IPS-18c (cell line): ENCODE measurements around the gene TMEM198.
A peak's percentile ranks its signal among the peaks of the same experiment; 100 is the strongest.

Experiments
- H3K4me3 ChIP-seq: 2 replicates; pipeline ENCODE4 v1.7.0; 2013; ENCODE audit warnings: low read depth, mild to moderate bottlenecking, low read length, moderate library complexity; ENCODE audit not compliant: insufficient read depth
- H3K9me3 ChIP-seq: one replicate; pipeline ENCODE4 v1.6.1; 2013; ENCODE audit warnings: mild to moderate bottlenecking, low read length, moderate library complexity; ENCODE audit not compliant: control insufficient read depth, insufficient read depth

The TMEM198 gene

GRCh38 chr2:219536967-219537366, 6.9 kb upstream of the TMEM198 start:
- Histone ChIP-seq H3K4me3 (no peak overlapping the region), H3K9me3 (no peaks in the 10 kb centered on the region)

GRCh38 chr2:219537657-219538488, 6.0 kb upstream of the TMEM198 start:
- H3K4me3 ChIP-seq, result no peak overlapping the region

GRCh38 chr2:219538504-219538951, 5.3 kb upstream of the TMEM198 start:
- H3K4me3 ChIP-seq, result no peak overlapping the region
- no peaks in the 10 kb centered on the region for H3K9me3 ChIP-seq

More at GRCh38 chr2:219537657-219538488, 6.0 kb upstream of the TMEM198 start:
- H3K9me3 ChIP-seq, result no peaks in the 10 kb centered on the region

GRCh38 chr2:219538956-219539788, 4.7 kb upstream of the TMEM198 start:
- Histone ChIP-seq H3K9me3 (no peaks in the 10 kb centered on the region), H3K4me3 (no peak overlapping the region)

- Histone ChIP-seq H3K9me3 (no peaks in the 10 kb centered on the region), H3K4me3 (no peak overlapping the region)
Observed at GRCh38 chr2:219539926-219540678, 3.7 kb upstream of the TMEM198 start.

- H3K9me3 ChIP-seq, result no peaks in the 10 kb centered on the region
- no peak overlapping the region for H3K4me3 ChIP-seq
Observed at GRCh38 chr2:219540784-219541504, 2.9 kb upstream of the TMEM198 start.

- Histone ChIP-seq H3K9me3 (no peaks in the 10 kb centered on the region), H3K4me3 (peak overlapping the region; percentile 87)
Observed at GRCh38 chr2:219541611-219542180, 2.1 kb upstream of the TMEM198 start.

- Histone ChIP-seq H3K4me3 (peak overlapping the region; percentile 87), H3K9me3 (no peaks in the 10 kb centered on the region)
Observed at GRCh38 chr2:219542931-219543595, 765 bp upstream of the TMEM198 start.

- Histone ChIP-seq H3K4me3 (peak overlapping the region; percentile 87; the same call in 1 of the 2 replicates), H3K9me3 (no peaks in the 10 kb centered on the region)
Observed at GRCh38 chr2:219544567-219544966, 739 bp downstream of the TMEM198 start.

- Histone ChIP-seq H3K9me3 (no peaks in the 10 kb centered on the region), H3K4me3 (no peak overlapping the region)
Observed at GRCh38 chr2:219545295-219545942, 1.6 kb downstream of the TMEM198 start.

GRCh38 chr2:219545943-219546352, 2.1 kb downstream of the TMEM198 start:
- H3K4me3 ChIP-seq, result no peak overlapping the region
- H3K9me3 ChIP-seq, result no peaks in the 10 kb centered on the region

- H3K4me3 ChIP-seq, result no peak overlapping the region
- H3K9me3 ChIP-seq, result no peaks in the 10 kb centered on the region
Observed at GRCh38 chr2:219547621-219548020, 3.8 kb downstream of the TMEM198 start.

GRCh38 chr2:219548990-219549389, 5.2 kb downstream of the TMEM198 start:
- no peaks in the 10 kb centered on the region for H3K9me3 ChIP-seq

GRCh38 chr2:219549619-219550018, 5.8 kb downstream of the TMEM198 start:
- H3K9me3 ChIP-seq, result no peaks in the 10 kb centered on the region
- H3K4me3 ChIP-seq, result no peak overlapping the region

More at GRCh38 chr2:219548990-219549389, 5.2 kb downstream of the TMEM198 start:
- no peak overlapping the region for H3K4me3 ChIP-seq
